LNCaP clone FGC (cell line): ENCODE results near the gene RBM5.
A peak's percentile ranks its signal among the peaks of the same experiment; 100 is the strongest.

Experiments used
- DNase-seq: peaks from one replicate; pipeline ENCODE4 v3.0.0-alpha.2; 2011; ENCODE audit warnings: low read depth
- H3K4me3 ChIP-seq: 2 replicates; pipeline ENCODE4 v1.5.1; 2011; ENCODE audit warnings: mild to moderate bottlenecking, low read depth, low read length, control low read depth
- CTCF ChIP-seq: IDR thresholded peaks from 2 replicates; pipeline ENCODE4 v1.5.1; 2012; ENCODE audit warnings: mild to moderate bottlenecking; ENCODE audit not compliant: control insufficient read depth, insufficient read depth; ENCODE audit errors: extremely low read depth

The RBM5 gene

DNA sequence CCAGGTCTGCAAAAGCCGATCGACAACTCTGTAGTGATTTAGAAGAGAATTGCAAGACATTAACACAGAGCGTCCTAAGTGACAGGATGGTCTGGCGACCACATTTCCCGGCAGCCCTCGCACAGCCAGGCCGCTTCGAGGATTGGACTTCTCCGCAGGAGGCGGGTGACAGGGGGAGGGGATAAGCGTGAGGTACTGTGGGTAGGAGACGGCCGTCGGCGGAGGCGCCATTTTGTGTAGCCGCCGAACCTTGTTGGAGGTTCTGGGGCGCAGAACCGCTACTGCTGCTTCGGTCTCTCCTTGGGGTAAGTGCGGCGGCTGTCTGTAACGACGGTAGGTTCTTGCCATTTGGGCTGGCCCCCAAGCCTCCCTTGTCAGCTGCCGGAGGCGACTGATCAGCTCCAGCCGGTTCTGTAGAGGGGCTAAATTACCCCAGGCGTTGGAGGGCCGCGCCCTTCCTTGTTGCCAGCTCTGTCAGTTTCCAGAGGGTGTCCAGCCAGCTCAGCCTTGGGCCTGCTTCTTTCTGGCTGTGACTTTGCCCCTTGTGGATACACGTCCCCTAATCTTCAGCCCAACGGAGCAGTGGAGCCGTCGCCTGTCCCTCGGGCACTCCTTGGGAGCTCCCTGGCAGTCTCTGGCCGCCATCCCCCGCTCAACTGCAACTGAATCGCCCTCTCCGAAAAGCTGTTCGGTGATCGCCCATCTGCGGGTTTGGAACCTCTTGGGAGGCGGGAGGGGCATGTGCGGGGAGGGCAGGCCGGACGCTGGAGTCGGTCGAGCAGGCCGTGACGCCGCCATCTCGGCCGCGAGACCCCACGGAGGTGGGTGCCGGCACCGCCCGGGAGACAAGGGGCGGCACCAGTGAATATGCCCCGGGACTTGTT is at the start of gene RBM5:
Gene RBM5 (plus strand): TSS at position 195 of the 884 bp plus-strand sequence. CDS start 1,516 bp downstream, outside the sequence.
- no peak for TF ChIP-seq CTCF
- peak within 1 kb of the TSS; percentile 88 for H3K4me3 ChIP-seq
- peak; percentile 71 for DNase-seq

GRCh38 chr3:50044976-50045375 is 43.7 kb upstream of the RBM5 start:
- no peak for DNase-seq
- H3K4me3 ChIP-seq = no peak overlapping the region
- no peak for TF ChIP-seq CTCF

GRCh38 chr3:50047426-50047825 is 41.3 kb upstream of the RBM5 start:
- TF ChIP-seq CTCF = no peak
- no peak for DNase-seq

DNA sequence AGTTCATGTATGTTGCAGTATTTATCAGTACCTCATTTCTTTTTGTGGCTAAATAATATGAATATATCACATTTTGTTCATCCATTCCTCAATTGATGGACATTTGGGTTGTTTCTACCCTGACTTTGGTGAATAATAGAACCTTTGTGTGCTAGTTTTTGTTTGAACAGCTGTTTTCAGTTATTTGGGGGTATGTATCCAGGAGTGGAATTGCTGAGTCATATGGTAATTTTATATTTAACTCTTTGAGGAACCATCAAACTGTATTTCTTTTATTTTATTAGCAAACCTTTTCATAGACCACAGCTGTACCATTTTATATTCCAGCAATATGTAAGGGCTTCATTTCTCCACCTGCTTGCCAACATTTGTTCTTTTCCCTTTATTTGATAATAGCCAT is 38.4 kb upstream of the RBM5 start:
- no peak for TF ChIP-seq CTCF
- no peak for DNase-seq
- H3K4me3 ChIP-seq = no peak overlapping the region

More at GRCh38 chr3:50047426-50047825, 41.3 kb upstream of the RBM5 start:
- H3K4me3 ChIP-seq = no peak overlapping the region

- H3K4me3 ChIP-seq = no peak overlapping the region
- DNase-seq = no peak
- no peak for TF ChIP-seq CTCF
Observed at GRCh38 chr3:50057756-50058155, 31.0 kb upstream of the RBM5 start.

DNA sequence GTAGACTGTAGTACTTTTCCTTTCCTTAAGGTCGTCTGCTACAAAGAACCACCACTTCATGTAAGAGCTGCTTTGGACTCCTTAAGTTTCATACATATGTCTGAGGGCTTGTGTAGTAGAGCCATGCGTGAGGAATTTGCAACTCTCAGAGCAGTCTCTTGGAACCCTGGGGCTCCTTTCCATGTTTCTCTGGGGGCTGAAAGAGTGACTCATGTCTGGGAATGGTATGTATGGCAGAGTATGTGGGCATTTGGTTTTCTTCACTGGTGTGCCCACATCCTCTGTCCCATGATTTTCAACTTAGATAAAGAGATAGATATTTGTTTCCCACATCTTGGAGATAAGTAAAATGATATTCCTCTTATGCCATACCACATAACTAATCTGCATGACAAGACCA is 20.6 kb upstream of the RBM5 start:
- no peak for TF ChIP-seq CTCF
- no peak for DNase-seq
- no peak overlapping the region for H3K4me3 ChIP-seq

GRCh38 chr3:50078091-50078490 is 10.6 kb upstream of the RBM5 start:
- H3K4me3 ChIP-seq = no peak overlapping the region
- TF ChIP-seq CTCF = no peak
- DNase-seq = no peak
